Measurements from ENCODE around the gene PEX14. TPM values are rescaled to one million over a fixed set of nuclear protein-coding genes. Genes with fewer than 3 reads are reported as not detected.

Gene PEX14
- total and polyA plus RNA-seq, 2 donors (not counting 3 experiments of a cell fraction or from before 2014, with no cell fraction given), result 19.5 to 26.5 TPM

DNA sequence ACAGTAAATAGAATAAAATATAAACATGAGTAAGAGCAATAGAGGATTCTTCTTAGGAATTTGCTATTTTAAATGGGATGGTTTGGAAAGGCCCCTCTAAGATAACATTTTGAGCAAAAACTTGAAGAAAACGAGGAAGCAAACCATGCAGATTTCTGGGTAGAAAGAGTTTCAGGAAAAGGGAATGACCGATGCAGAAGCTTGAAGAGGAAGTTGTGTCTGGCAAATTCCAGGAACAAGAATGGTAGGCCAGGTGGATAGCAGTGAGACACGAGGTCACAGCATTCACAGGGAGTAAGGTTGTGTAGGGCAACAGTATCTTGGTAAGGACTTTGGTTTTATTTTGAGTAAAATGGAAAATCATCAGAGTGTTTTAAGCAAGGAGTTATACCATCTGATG, 108.9 kb downstream of the PEX14 start:
- CTCF ChIA-PET, result no interaction called here
- Histone ChIP-seq H3K79me2 (ENCODE audit: control insufficient read depth, insufficient read depth, low read length) (no peaks in the 10 kb centered on the region), H2AFZ (ENCODE audit: low read depth, low read length) (no peak overlapping the region), H3K4me2 (ENCODE audit: insufficient read depth, low read length) (no peak overlapping the region), H3K9ac (replicated peaks; ENCODE audit: extremely low read depth, insufficient read depth, low read length) (no peak overlapping the region), H3K9me1 (replicated peaks; ENCODE audit: control insufficient read depth, extremely low read depth, insufficient read depth, low read length) (no peaks in the 10 kb centered on the region), H3K4me3 (replicated peaks in 1 of 3; ENCODE audit: insufficient read depth in 1 of 3, low read depth in 1 of 3, low read length in 3 of 3) (no peak overlapping the region), H4K20me1 (replicated peaks; ENCODE audit: control insufficient read depth, extremely low read depth, insufficient read depth, low read length) (no peaks in the 10 kb centered on the region), H3K36me3 (ENCODE audit: control insufficient read depth in 2 of 2, extremely low read depth in 1 of 2, insufficient read depth in 2 of 2, low read length in 2 of 2) (no peaks in the 10 kb centered on the region), H3K27me3 (ENCODE audit: control insufficient read depth in 2 of 2, insufficient read depth in 2 of 2, low read length in 2 of 2) (no peaks in the 10 kb centered on the region), H3K27ac (ENCODE audit: insufficient read depth, low read depth, low read length) (no peak overlapping the region), H3K9me3 (replicated peaks; ENCODE audit: control insufficient read depth, insufficient read depth, low read length) (no peaks in the 10 kb centered on the region), H3K4me1 (ENCODE audit: control insufficient read depth, extremely low read depth, insufficient read depth, low read length) (no peaks in the 10 kb centered on the region)
- TF ChIP-seq GATA2 (IDR thresholded peaks at IDR 0.05; ENCODE audit: insufficient read depth, insufficient read length, low read depth, low read length) (no peak), POLR2A (IDR thresholded peaks at IDR 0.05; ENCODE audit: low read depth, low read length) (no peak), MYC (IDR thresholded peaks at IDR 0.05; ENCODE audit: low read depth, low read length) (no peak), MAX (IDR thresholded peaks at IDR 0.05; ENCODE audit: insufficient read depth, insufficient read length) (no peak), FOS (IDR thresholded peaks at IDR 0.05; ENCODE audit: borderline replicate concordance, insufficient read depth, low read length) (no peak), JUN (IDR thresholded peaks at IDR 0.05; ENCODE audit: borderline replicate concordance, insufficient read depth, insufficient read length, low read depth) (no peak), POLR2AphosphoS5 (IDR thresholded peaks at IDR 0.05; ENCODE audit: insufficient read depth, low read depth, low read length) (no peak), EZH2 (IDR thresholded peaks at IDR 0.05; ENCODE audit: borderline replicate concordance, low read depth, low read length, severe bottlenecking) (no peak)
- TF ChIP-seq, protein P1, sequence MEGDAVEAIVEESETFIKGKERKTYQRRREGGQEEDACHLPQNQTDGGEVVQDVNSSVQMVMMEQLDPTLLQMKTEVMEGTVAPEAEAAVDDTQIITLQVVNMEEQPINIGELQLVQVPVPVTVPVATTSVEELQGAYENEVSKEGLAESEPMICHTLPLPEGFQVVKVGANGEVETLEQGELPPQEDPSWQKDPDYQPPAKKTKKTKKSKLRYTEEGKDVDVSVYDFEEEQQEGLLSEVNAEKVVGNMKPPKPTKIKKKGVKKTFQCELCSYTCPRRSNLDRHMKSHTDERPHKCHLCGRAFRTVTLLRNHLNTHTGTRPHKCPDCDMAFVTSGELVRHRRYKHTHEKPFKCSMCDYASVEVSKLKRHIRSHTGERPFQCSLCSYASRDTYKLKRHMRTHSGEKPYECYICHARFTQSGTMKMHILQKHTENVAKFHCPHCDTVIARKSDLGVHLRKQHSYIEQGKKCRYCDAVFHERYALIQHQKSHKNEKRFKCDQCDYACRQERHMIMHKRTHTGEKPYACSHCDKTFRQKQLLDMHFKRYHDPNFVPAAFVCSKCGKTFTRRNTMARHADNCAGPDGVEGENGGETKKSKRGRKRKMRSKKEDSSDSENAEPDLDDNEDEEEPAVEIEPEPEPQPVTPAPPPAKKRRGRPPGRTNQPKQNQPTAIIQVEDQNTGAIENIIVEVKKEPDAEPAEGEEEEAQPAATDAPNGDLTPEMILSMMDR (IDR thresholded peaks at IDR 0.05; ENCODE audit: extremely low read depth in 1 of 2, insufficient read depth in 1 of 2, low read depth in 1 of 2, low read length in 2 of 2), result no peak
- dilution Hi-C loops (cut with MboI; ENCODE audit: extremely low pct_ligation_motif_present, low sequenced_read_pairs), result no loop called here
- intact Hi-C loops (cut with micrococcal nuclease), result no loop called here
- DNase-seq (ENCODE audit: low read depth, low spot score) (no peak), FAIRE-seq (no peak)
- POLR2A ChIA-PET, result no interaction called here
- no TSS peak for BruUV-seq (replicated peaks)

All from endothelial cell of umbilical vein (primary cell).